Spleen (tissue), 7 donors: ENCODE results near the gene NRG3.

ENCODE experiments used
- CTCF ChIP-seq, 11 experiments: fragments of 200-600 bp in 7 of 11; fragments of 450-650 bp in 4 of 11; sonication (generic) in 4 of 11; IDR thresholded peaks in 8 of 11; conservative IDR thresholded peaks in 3 of 11; 1 replicate in 7 of 11; 2 replicates in 4 of 11; pipeline versions ENCODE4 v1.4.0 to v1.8.0; 2016 to 2021; ENCODE audit warnings: antibody characterized with exemption in 11 of 11, inconsistent platforms in 4 of 11, mild to moderate bottlenecking in 1 of 11
- POLR2A ChIP-seq, 3 donors: fragments of 450-650 bp; IDR thresholded peaks; one replicate each; pipeline ENCODE4 v1.5.1; 2017; ENCODE audit warnings: antibody characterized with exemption in 3 of 3, mild to moderate bottlenecking in 1 of 3
- POLR2AphosphoS5 ChIP-seq, 3 donors: sonication (generic); formaldehyde crosslinking; IDR thresholded peaks; one replicate each; pipeline ENCODE4 v1.5.1; 2017; ENCODE audit warnings: antibody characterized with exemption in 3 of 3
- donor health status: DM: no; HTN: no; CAD: no; lungs with moderate emphysema.
- donor health status: DM: no; HTN: no; CAD: no.
- donor health status: DM: no; HTN: no; CAD: no.

DNA sequence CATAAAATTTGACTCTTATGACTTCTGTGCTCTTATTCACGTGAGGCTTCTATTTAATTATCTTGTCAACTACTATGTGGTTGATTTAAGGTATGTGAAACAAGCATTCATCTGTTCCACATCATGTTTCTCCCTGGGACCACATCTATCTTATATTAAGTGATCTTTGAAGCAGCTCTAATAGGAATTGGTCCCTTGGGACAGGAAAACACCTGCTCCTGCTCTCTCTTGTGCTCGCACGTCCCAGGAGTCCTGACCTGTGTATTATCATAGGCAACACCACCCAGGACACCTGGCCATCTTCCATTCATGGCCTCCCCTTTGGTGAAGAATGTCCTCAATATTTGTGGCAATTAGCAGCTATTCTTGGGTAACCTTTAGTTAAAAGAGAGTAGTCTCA is 269.2 kb downstream of the NRG3 start:
- TF ChIP-seq POLR2A (IDR thresholded peaks at IDR 0.05): no peak
- no peak for TF ChIP-seq POLR2AphosphoS5 (IDR thresholded peaks at IDR 0.05)
- TF ChIP-seq CTCF (IDR thresholded peaks at IDR 0.05 in 8 of 11, conservative IDR thresholded peaks at IDR 0.05 in 3 of 11): no peak
